ENCODE results near the gene FBXW11. TPM values are rescaled to one million over a fixed set of nuclear protein-coding genes. Genes with fewer than 3 reads are reported as not detected.

Gene FBXW11
- 68.2 and 82.6 TPM in 2 replicates for total RNA-seq

DNA sequence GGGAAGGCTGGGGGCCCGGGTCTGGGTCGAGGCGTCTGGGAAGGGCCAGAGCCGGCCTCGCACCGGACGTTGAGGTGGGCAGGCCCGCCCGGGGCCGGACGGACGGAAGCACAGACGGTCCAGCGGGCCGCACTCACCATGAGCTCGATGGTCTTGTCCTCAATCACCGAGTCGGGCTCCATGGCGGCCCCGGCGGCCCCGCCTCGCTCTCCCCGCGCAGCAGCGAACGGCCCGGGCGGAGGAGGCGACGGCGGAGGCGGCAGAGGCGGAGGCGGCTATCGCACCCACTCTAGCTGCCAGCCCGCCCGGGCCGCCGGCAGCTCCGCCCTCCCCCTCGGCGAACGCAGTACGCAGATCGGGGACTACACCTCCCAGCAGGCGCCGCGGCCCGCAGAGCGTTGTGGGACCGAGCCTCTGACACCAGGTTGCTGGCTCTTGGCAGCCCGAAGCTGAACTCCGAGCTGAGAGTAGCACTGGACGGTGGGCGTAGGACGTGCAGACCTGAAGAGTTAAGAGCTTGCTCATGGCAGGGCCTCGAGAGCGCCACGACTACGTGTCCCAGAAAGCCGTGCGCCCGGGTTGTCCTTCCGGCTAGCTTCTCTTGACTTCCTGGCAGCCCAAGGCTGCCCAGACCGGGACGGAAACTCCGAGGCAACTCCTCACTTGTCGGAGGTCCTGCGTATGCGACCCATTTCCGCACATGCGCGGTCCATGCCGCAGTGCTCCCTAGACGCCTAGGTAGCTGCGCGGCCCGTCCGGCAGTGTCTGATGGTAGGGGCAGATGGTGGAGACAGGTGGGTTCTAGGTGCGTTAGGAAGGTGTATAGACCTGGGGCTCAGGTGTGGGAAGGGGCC lies at the start of gene FBXW11:
Gene FBXW11 (minus strand): TSS at position 318 of the 854 bp plus-strand sequence. CDS start 136 bp downstream, at position 182.

Other genes with a start within 250 kb of the FBXW11 start
- gene SMIM23, start 220.8 kb downstream of the FBXW11 start, total RNA-seq: not detected in 2 replicates
- 12.3 and 12.8 TPM in 2 replicates for gene STK10, start 181.6 kb upstream of the FBXW11 start, total RNA-seq
- gene EFCAB9, start 187.5 kb upstream of the FBXW11 start, total RNA-seq: not detected in 2 replicates